Vagina (tissue), 2 donors: ENCODE results near the gene N4BP2.
"Not testable (repeated sequence)": the region's sequence is repeated elsewhere in the genome, so short reads cannot be mapped to it uniquely, and the experiment has no call there.

Source experiments
- CTCF ChIP-seq, 3 experiments: fragments of 450-650 bp in 2 of 3; fragments of 200-600 bp in 1 of 3; sonication (generic) in 1 of 3; IDR thresholded peaks; one replicate each; pipeline ENCODE4 v1.5.1; 2017 to 2019; ENCODE audit warnings: antibody characterized with exemption in 3 of 3, mild to moderate bottlenecking in 2 of 3, moderate library complexity in 2 of 3
- POLR2AphosphoS5 ChIP-seq, 2 donors: sonication (generic); formaldehyde crosslinking; IDR thresholded peaks; one replicate each; pipeline ENCODE4 v1.9.0; 2017; ENCODE audit warnings: antibody characterized with exemption in 2 of 2, mild to moderate bottlenecking in 2 of 2, low read depth in 1 of 2; ENCODE audit not compliant: insufficient read depth in 1 of 2

- TF ChIP-seq POLR2AphosphoS5 (IDR thresholded peaks at IDR 0.05; ENCODE audit: insufficient read depth in 1 of 2, low read depth in 1 of 2); CTCF (IDR thresholded peaks at IDR 0.05): not testable (repeated sequence)
These were observed 90.8 kb downstream of the N4BP2 start for GRCh38 chr4:40147490-40147889.
